ENCODE measurements around the gene PRPF40A. TPM values are rescaled to one million over a fixed set of nuclear protein-coding genes. Genes with fewer than 3 reads are reported as not detected.
"Not testable (repeated sequence)": the region's sequence is repeated elsewhere in the genome, so short reads cannot be mapped to it uniquely, and the experiment has no call there.

The PRPF40A gene
- total RNA-seq, 2 donors from 2014 or later: 190 to 222 TPM

GRCh38 chr2:152738438-152738837 lies 21.2 kb upstream of the PRPF40A start:
- H3K27ac Mint-ChIP-seq: no peak overlapping the region
- Histone ChIP-seq H3K27me3 (ENCODE audit: control insufficient read depth, insufficient read depth, low read length, poor library complexity, severe bottlenecking) (no peaks in the 10 kb centered on the region), H3K9ac (ENCODE audit: extremely low read depth, low read length, poor library complexity, severe bottlenecking) (no peak overlapping the region), H3K4me1 (ENCODE audit: control insufficient read depth, insufficient read depth, low read length) (no peaks in the 10 kb centered on the region), H3K4me3 (ENCODE audit: low read length) (no peak overlapping the region), H3K36me3 (ENCODE audit: control insufficient read depth, insufficient read depth, low read length) (peaks cover 72% of the 10 kb centered on the region), H3K9me3 (ENCODE audit: control insufficient read depth, low read length) (peaks cover 40% of the 10 kb centered on the region), H3K27ac (ENCODE audit: low read depth, low read length) (no peak overlapping the region)
- no peaks in the 10 kb centered on the region for H3K27me3 Mint-ChIP-seq (ENCODE audit: insufficient read depth)
- TF ChIP-seq CTCF (conservative IDR thresholded peaks at IDR 0.05): no peak
- peaks cover 50% of the 10 kb centered on the region for H3K36me3 Mint-ChIP-seq (ENCODE audit: low read depth)
- H3K4me3 Mint-ChIP-seq: no peak overlapping the region
- no peaks in the 10 kb centered on the region for H3K4me1 Mint-ChIP-seq
- peaks cover 28% of the 10 kb centered on the region for H3K9me3 Mint-ChIP-seq
- DNase-seq: no peak
- WGBS, 2 experiments (ENCODE audit: insufficient coverage in 1 of 2, insufficient read length in 1 of 2): 93 to 100% methylated on average over 2 of the region's 2 CpGs

GRCh38 chr2:152737509-152737908 lies 20.2 kb upstream of the PRPF40A start:
- Mint-ChIP-seq H3K36me3 (ENCODE audit: low read depth) (peaks cover 50% of the 10 kb centered on the region), H3K9me3 (peaks cover 28% of the 10 kb centered on the region)
- Histone ChIP-seq H3K36me3 (ENCODE audit: control insufficient read depth, insufficient read depth, low read length) (peaks cover 77% of the 10 kb centered on the region), H3K9me3 (ENCODE audit: control insufficient read depth, low read length) (peaks cover 40% of the 10 kb centered on the region)
- not testable (repeated sequence) for H3K4me1 ChIP-seq (ENCODE audit: control insufficient read depth, insufficient read depth, low read length); H3K27me3 Mint-ChIP-seq (ENCODE audit: insufficient read depth); H3K4me3 Mint-ChIP-seq; H3K27ac Mint-ChIP-seq; H3K4me3 ChIP-seq (ENCODE audit: low read length); H3K27me3 ChIP-seq (ENCODE audit: control insufficient read depth, insufficient read depth, low read length, poor library complexity, severe bottlenecking); H3K9ac ChIP-seq (ENCODE audit: extremely low read depth, low read length, poor library complexity, severe bottlenecking); H3K27ac ChIP-seq (ENCODE audit: low read depth, low read length); H3K4me1 Mint-ChIP-seq; DNase-seq
- WGBS, 2 experiments (ENCODE audit: insufficient coverage in 1 of 2, insufficient read length in 1 of 2): 89% methylated on average over 1 of the region's 1 CpG

- Mint-ChIP-seq H3K4me1 (peaks cover 2% of the 10 kb centered on the region), H3K4me3 (no peak overlapping the region), H3K9me3 (no peaks in the 10 kb centered on the region), H3K27ac (no peak overlapping the region), H3K27me3 (ENCODE audit: insufficient read depth) (no peaks in the 10 kb centered on the region), H3K36me3 (ENCODE audit: low read depth) (peaks cover 12% of the 10 kb centered on the region)
- Histone ChIP-seq H3K9me3 (ENCODE audit: control insufficient read depth, low read length) (no peaks in the 10 kb centered on the region), H3K36me3 (ENCODE audit: control insufficient read depth, insufficient read depth, low read length) (peaks cover 45% of the 10 kb centered on the region), H3K4me3 (ENCODE audit: low read length) (no peak overlapping the region), H3K27ac (ENCODE audit: low read depth, low read length) (no peak overlapping the region), H3K27me3 (ENCODE audit: control insufficient read depth, insufficient read depth, low read length, poor library complexity, severe bottlenecking) (no peaks in the 10 kb centered on the region), H3K4me1 (ENCODE audit: control insufficient read depth, insufficient read depth, low read length) (no peaks in the 10 kb centered on the region), H3K9ac (ENCODE audit: extremely low read depth, low read length, poor library complexity, severe bottlenecking) (no peak overlapping the region)
- 97 to 100% methylated on average over 1 of the region's 1 CpG for WGBS, 2 experiments (ENCODE audit: insufficient coverage in 1 of 2, insufficient read length in 1 of 2)
- DNase-seq: no peak
- TF ChIP-seq CTCF (conservative IDR thresholded peaks at IDR 0.05): no peak
Measured at GRCh38 chr2:152730591-152731333, 13.5 kb upstream of the PRPF40A start.

Data from endodermal cell (in vitro differentiated cells).